Measurements from ENCODE around the gene CNTNAP2.
"Not testable (repeated sequence)": the region's sequence is repeated elsewhere in the genome, so short reads cannot be mapped to it uniquely, and the experiment has no call there.

The CNTNAP2 gene

DNA sequence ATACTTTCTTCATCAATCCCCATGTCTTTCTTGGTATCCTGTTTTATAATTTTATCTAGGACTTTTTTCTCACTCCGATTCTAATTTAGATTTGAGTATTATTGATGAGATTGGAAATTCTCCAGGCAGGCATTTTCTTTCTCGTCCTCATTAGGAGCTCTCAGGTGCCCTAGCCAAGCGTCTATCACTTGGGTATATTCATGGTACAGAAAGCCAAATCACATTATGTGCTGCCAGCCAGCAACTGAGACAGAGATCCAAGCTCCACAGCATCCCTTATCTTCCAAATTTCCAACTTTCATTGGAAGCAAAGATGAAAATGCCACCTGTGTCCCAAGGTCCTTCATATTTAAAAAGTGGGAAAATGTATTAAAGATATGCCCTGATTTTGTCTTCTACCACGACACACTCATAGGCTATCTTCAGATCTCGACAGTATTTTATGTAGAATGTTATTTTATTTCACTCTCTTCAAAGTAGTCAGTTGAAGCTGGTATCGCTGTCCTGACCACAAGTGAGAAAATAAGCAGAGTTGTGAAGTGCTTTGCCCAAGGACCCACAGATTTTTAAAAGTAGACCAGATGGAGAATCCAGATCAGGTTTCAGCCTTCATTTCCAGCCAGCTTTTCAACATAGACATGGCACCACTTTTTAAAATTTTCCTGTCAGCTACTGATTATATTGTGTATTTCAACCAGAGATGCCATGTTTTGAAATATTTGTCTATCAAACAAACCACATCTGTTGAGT is 773.4 kb downstream of the CNTNAP2 start:
- no peak for DNase-seq (ENCODE audit: low read depth)

DNA sequence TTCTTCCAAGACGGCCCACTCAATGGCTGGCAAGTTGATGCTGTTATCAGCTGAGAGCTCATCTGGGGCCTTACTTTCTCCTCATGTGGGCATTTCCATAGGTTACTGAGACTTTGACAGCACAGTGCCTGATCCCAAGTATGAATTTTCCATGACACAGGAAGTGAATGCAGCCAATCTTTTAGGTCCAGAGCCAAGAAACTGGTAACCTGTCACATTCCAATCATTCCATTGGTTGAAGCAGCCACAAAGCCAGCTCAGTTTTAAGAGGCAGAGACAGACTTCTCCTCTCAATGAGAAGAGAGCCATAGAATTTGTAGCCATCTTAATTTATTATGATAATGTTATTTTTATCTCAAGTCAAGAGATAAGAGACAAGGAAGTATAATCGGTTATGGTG is 775.5 kb downstream of the CNTNAP2 start:
- no peak for DNase-seq (ENCODE audit: low read depth)

DNA sequence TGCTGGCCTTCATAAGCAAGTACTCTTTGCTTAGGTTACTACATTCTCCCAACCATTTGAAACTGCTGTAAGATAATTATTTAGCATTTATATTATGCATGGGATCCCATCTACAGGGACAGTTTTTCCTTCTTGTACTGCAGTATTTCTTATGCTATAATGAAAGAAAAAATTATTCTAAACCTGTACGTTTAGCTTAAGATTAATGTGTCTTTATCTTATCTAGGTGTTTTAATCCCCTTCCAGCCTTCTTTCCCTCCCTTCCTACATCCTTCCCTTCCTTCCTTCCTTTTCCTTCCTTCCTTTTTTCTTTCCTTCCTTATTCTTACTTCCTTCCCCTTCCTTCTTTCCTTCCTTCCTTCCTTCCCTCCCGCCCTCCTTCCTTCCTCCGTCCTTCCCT is 778.3 kb downstream of the CNTNAP2 start:
- DNase-seq (ENCODE audit: low read depth) = no peak

DNA sequence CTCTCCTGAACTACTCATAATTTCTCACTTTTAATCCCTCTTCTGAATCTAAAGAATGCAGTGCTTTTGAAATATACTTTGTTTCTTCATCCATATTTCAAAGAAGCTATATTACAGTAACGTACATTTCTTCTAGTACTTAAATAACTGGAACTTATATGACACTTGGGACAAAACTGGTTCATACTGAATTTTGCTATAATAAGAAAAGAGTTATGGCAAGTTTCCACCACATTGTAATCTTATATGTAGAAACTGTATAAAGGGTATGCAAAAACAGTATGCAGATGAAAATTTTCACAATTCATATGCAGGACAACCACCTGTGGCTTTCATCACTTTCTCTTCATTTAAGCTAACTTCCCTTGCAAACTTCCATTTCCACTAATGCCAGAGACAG is 785.7 kb downstream of the CNTNAP2 start:
- no peak for DNase-seq (ENCODE audit: low read depth)

DNA sequence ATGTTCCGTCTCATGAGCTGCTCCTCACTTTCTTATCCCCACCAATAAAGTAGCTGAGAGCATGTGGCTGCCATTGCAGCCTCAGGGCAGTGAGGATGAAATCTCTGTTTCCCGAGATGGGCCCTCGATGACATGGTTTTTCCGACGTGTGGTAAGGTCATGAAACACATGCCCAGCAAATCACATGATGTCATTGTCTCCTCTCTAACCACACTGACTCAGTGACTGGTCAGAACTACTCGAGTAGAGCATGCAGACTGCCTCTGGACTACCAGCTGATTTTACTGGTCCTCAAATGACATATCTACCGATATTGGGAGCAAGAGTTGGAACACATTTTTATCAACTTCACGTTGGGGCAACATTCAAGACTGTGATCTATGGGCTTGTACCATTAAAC is 786.1 kb downstream of the CNTNAP2 start:
- no peak for DNase-seq (ENCODE audit: low read depth)

DNA sequence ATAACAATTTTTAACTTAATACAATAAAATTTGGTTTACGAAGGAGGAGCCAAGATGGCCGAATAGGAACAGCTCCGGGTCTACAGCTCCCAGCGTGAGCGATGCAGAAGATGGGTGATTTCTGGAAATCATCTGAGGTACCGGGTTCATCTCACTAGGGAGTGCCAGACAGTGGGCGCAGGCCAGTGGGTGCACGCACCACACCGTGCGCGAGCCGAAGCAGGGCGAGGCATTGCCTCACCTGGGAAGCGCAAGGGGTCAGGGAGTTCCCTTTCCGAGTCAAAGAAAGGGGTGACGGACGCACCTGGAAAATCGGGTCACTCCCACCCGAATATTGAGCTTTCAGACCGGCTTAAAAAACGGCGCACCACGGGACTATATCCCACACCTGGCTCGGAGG is 789.1 kb downstream of the CNTNAP2 start:
- not testable (repeated sequence) for DNase-seq (ENCODE audit: low read depth)

DNA sequence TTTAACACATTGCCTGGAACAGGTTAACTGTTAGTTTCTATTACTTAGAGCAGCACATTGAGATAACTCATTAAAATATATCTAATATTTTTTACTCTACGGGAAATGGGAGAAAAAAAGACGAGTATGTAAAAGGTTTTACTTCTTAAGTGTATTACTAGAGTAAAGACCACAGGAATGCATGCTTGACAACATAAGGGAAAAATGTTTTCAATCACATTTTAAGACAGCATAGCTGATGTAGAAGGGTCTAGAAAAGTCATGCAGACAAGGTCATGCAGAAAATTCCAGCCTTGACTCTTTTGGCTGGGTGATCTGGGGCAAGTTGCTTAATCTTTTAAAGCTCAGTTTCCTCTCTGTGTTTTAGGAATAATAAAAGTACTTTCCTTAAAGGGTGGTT is 806.2 kb downstream of the CNTNAP2 start:
- DNase-seq (ENCODE audit: low read depth) = no peak

DNA sequence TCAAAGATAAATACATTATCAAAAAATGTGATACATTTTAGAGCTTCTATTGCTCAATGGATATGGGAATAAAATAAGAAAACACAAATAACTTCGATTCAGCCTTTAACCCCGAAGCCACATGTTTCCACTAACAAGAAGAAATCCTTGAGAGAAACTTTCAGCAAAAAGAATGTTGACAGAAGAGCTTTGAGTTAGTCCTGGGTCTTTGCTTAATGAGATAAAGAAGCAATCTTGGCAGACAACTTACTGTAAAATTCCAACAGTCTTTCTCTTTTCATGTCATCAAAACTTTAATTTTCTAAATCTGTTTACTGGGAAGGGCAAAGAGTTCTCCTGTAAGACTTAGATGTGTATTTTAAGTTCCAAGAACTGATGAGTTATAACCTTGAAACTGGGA is 810.2 kb downstream of the CNTNAP2 start:
- no peak for DNase-seq (ENCODE audit: low read depth)

DNA sequence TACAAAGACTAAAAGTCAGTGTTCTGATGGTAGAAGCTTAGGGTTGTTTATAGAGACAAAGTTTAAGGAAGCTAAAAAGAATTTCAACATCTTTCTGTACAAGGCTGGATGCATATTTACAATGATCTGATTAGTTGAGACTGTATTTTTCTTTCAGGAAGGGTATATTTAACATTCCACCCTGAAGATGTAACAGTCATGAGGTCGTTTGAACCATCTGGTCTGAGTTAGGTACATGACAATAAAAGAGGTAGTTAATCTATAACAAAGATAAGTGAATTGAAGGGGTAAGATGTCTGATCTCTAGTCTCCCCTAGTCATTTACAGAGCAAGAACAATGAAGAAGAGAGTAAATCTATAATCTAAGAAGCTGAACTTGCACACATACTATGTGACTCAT is 821.2 kb downstream of the CNTNAP2 start:
- DNase-seq (ENCODE audit: low read depth) = no peak

DNA sequence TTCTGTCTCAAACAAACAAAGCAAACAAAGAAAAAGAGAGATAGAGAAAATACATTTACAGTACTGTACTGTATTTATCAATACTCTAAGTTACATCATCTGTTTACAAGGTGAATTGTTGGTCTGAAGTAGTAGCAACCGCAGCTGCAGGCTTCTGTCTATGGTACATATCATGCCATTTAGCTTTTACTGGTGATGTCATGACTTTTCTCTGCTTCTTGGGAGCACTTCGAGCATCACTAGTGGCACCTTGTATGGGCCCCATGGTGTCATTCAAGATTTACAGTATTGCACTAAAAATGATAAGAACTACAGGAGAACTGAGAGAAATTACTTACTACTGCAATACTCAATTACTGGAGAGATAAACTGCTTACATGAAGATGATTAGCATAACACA is 826.9 kb downstream of the CNTNAP2 start:
- no peak for DNase-seq (ENCODE audit: low read depth)

DNA sequence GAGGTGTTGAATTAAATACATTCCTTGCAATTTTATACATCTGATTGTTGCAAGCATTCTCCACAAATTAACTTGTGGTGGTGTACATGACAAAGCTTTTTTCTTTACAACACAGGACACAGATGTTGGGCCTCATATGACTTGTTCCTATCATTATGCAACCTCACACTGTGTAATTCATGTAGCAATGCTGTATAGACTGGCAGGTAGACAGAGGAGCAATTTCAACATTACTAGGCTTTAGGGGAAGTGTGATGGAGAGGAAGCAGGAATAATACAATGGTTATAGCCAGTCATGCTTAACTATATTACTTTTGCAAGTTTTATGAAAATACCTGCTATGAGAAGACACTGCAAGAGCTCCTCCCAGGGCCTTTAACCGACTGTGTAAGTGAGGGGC is 832.1 kb downstream of the CNTNAP2 start:
- no peak for DNase-seq (ENCODE audit: low read depth)

DNA sequence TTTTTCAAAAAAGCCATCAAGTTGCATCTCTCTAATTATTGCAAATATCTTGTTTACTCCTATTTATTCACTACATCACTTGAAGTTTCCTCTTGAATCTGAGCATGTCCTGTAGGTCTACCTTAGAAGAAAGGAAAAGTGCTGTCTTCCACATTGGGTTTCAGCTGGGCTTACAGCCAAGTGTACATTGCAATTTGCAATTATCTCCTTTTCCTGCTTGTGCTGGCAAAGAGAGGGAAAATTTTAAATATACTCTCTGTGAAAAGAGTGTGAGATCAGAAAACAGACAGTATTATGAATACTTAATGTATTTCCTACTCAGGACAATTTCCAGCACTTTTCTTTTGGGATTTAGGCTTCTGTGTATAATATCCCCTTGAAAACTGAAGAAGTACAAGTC is 839.7 kb downstream of the CNTNAP2 start:
- DNase-seq (ENCODE audit: low read depth) = no peak

DNA sequence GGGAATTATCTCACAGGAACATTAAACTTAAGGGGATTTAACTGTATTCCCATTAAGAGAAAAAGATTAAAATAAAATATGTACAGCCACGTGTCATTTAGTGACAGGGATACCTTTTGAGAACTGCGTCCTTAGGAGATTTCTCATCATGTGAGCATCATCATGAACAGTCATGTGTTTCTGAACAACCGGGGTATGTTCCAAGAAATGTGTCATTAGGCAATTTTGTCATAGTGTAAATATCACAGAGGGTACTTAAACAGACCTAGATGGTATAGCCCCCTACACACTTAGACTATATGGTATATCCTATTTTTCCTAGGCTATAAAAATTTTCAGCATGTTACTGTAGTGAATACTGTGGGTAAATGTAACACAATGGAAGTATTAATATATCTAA is 840.3 kb downstream of the CNTNAP2 start:
- no peak for DNase-seq (ENCODE audit: low read depth)

DNA sequence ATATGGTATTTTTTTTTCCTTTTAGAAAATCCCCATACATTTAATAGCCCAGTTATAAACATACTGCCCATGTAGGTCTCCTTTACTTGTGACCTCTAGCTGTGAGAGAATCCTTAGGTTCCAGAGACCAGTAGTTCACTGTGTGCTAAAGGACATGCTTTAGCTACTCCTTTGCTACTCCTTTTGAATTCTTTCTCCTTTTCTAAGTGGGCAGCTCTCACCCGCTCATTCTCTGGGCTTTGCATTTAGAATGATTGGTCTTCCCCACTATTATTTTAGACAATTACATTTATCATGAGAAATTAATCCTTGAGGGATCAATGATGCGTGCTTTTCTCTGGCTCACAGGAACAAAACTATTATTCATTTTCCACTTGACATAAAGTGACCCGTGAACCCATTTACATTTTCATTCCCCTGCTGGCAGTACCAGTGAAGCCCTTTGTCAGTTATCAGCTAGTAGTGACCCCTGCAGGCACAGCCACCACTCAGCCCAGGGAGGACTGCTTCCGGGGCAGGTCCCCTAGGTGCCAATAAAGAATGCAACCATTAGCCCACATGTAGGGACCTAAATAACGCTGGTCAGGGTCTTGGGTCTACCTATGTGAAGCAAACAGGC is 844.3 kb downstream of the CNTNAP2 start:
- DNase-seq (ENCODE audit: low read depth) = no peak

DNA sequence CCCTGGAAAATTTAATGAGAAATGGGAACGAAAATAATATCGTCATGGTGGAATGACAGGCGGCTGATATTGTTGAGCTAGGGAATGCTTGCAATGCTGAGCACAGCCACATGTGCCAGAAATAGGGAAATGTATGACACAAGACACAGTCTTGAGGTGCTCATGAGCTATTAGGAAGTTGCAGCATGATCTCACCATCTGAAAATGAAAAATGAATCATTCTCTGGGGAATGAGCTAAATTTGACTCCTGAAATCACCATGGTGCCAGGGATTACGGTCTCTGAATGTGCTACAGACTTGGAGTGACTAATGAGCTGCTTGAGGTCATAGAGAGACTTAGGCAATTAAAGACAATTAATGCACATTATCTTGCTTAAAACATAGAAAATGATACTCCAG is 845.0 kb downstream of the CNTNAP2 start:
- DNase-seq (ENCODE audit: low read depth) = no peak

DNA sequence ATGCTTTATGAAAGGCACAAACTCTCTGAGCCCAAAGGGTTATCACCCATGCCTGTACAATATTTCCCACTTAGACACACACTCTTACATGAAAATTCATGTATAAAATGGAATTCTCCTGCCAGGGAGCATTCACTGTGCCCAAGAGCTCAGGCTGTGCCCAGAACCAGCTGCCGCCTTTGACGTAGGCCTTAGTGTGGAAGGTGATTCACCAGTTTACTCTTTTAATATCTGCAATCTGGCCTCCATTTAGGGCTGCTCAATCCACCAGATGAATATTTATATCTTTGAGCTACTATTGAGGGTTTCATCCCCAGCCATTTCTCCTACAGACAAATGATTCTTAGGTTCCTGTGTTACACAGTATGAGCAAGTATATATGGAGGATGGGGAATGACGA is 849.7 kb downstream of the CNTNAP2 start:
- DNase-seq (ENCODE audit: low read depth) = no peak

DNA sequence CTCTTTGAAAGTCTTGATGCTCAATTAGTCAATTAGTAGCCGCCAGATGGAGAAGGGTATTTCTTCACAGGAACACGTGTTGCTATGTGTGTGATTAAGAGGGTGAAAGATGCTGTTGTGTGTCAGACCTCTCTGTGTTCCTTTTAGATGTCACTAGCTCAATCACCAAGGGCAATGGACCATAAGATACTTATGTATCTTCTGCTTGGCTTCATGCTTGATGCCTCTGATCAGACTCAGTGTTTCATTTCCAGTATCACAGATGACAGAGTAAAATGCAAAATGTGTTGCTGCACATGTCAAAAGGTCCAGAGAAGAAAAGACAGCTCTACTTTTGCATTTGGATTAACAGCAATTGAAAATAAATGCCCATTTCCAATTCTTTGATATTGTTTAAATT is 865.9 kb downstream of the CNTNAP2 start:
- DNase-seq (ENCODE audit: low read depth) = no peak

DNA sequence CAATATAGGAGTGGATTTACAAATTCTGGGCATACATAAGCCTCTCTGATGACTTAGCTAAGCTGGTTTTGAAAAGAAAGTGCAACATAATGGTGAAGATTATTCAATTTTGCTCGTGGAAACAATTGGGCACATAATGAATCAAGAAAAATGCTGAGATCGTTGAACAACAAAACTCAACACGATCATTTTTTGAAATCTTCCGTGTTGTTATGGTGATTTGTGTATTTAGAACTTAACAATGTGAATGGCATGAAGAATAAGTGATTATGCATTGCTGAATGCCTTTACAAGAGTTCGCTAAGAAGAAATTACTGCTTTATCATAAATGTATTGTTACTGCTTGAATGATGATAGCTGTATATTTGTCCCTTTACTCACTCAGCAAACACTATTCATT is 875.0 kb downstream of the CNTNAP2 start:
- DNase-seq (ENCODE audit: low read depth) = no peak

DNA sequence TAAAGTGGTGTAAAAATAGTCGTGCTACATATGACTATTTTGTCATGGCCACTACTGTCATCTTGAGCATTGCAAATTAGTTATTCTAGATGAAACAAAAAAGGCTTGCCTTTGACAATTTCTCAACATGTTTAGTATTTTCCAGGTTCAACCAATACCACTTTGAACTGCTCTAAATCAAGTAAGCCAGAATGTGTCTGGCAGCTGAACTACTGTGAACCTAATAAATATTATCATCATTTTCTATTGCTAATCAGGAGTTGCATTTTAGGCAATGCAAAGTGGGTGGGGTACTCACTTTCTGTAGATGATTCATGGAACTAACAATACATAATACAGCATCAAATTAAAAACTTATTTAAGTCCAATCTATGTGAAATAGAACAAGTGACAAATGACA is 877.2 kb downstream of the CNTNAP2 start:
- no peak for DNase-seq (ENCODE audit: low read depth)

DNA sequence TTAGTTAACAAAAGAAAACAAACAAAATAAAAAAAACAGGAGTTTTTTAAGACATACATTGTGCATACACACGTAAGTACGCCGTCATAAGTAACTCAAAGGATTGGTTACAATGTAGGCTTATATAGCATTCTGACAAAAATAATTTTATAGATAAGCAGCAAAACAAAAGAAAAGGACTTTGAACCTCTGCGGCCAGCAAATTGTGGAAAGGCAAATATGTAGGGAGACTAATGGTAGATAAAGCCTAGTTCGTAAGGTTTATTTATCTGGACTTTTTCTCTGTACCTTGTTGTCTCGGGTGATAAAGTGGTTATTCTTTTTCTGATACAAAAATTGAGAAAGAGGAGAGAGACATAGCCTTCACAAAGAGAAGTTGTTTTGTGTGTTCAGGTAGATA is 891.9 kb downstream of the CNTNAP2 start:
- no peak for DNase-seq (ENCODE audit: low read depth)

DNA sequence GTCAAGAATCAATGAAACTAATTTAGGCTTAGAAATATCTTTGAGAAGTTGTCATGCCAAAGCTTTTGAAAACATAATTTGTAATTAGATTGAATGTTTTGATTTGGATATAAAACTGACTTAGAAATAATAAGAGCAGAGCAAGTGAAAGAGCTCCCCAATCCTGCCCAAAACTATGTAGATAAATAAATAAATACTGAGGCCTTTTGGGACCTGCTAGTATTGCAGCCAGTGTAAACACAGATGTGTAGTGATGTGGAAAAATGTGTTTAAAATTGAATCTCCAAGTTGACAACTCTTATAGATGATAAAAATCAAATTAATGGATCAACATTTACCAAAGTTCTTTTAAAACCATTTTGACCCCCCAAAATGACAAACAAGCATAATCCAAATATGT is 896.1 kb downstream of the CNTNAP2 start:
- DNase-seq (ENCODE audit: low read depth) = no peak

DNA sequence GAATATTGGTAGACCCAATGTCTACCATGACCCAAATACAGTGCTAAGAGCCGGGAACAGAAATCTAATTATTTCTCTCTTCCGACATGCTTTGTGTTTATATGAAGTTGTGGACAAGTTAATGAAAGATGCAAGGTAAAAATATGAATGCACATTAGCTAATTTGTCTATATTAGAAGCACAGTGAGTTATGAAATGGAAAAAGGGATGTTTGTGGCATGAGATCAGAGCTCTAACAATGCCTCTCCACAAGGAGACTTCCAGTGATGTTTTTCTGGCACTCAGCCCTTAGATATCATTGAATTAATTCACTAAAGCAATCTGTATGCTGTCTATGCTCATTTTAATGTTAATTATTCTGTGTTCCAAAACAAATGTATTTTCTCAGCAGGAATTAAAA is 897.2 kb downstream of the CNTNAP2 start:
- DNase-seq (ENCODE audit: low read depth) = no peak

DNA sequence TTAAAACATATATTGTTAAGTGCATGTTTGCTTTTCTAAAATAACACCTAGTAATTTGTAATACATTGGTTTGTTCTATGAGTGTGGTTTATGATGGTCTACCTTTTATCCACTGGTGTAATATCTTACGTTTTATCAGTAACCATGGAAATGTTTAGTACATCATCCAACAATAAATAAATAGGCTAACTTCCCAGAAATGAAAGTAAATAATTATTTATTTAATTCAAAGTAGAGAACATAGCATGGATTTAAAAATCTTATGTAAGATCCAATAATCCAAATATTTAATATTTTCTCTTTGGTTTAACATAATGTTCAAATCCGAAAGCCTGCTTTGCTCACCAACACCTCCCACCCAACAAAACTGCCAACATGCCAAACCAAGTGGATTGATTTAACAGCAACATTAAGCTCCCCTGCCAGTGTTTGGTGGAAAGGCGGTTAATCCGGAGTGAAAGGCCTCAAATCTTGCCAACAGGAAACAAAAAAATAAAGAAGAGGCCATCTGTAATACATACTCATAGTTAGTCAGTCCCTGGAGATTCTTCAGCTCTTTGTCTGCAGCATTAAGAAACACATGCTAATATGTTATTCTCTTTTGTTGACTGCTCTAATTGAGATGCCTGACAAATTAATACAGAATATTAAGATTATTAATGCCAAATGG is 897.8 kb downstream of the CNTNAP2 start:
- DNase-seq (ENCODE audit: low read depth) = no peak

DNA sequence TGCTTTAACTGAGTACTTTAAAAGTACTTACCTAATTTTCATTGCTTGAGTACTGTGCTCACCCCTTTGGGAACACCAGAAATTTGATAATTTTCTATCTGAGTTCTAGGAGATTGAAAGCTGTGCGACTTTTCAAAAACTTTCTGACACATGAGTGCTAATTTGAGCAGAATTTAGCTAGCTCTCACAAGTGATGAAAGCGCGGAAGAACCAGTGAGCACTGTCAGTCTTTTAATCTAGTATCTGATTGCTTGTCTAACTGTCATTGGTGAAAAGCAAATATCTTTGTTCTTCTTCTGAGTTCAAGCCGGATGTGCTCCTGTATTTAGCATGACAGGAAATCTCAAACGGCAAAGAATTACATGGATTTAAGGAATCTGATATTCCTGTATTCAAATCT is 899.4 kb downstream of the CNTNAP2 start:
- DNase-seq (ENCODE audit: low read depth) = no peak

Measured in activated T-helper 9 cell treated with anti-CD3 and anti-CD28 coated beads, Interleukin-2, amount 50 U/mL, for 16 hours (primary cell).